KMS-11 (cell line): ENCODE measurements around the gene HTR2A.

Experiments used
- H2AFZ ChIP-seq: fragments of 200-600 bp; sonication (generic); 2 replicates; pipeline ENCODE4 v1.6.1; 2016; ENCODE audit warnings: antibody characterized with exemption, mixed run types, low read depth
- H3K27ac ChIP-seq: fragments of 200-600 bp; sonication (generic); 2 replicates; pipeline ENCODE4 v1.6.1; 2016; ENCODE audit warnings: mild to moderate bottlenecking, mixed run types
- H3K27me3 ChIP-seq: fragments of 200-600 bp; sonication (generic); 2 replicates; pipeline ENCODE4 v1.6.1; 2017; ENCODE audit warnings: mild to moderate bottlenecking, low read depth, mixed run types, moderate library complexity; ENCODE audit not compliant: insufficient read depth
- H3K36me3 ChIP-seq: fragments of 200-600 bp; sonication (generic); 2 replicates; pipeline ENCODE4 v1.6.1; 2017; ENCODE audit warnings: mild to moderate bottlenecking, mixed run types; ENCODE audit not compliant: insufficient read depth
- H3K4me1 ChIP-seq: fragments of 200-600 bp; sonication (generic); 2 replicates; pipeline ENCODE4 v1.6.1; 2016; ENCODE audit warnings: mild to moderate bottlenecking, low read depth, mixed run types; ENCODE audit not compliant: poor library complexity, severe bottlenecking
- H3K4me2 ChIP-seq: fragments of 200-600 bp; sonication (generic); 2 replicates; pipeline ENCODE4 v1.7.0; 2016; ENCODE audit warnings: mild to moderate bottlenecking, mixed run types
- H3K4me3 ChIP-seq: fragments of 200-600 bp; sonication (generic); IDR thresholded peaks from 2 replicates; pipeline ENCODE4 v1.6.1; 2017; ENCODE audit warnings: low read depth, low read length, mixed read lengths; ENCODE audit not compliant: insufficient read depth
- H3K79me2 ChIP-seq: fragments of 200-600 bp; sonication (generic); 2 replicates; pipeline ENCODE4 v1.6.1; 2016; ENCODE audit warnings: low read depth, mixed run types; ENCODE audit not compliant: insufficient read depth
- H3K9ac ChIP-seq: fragments of 200-600 bp; sonication (generic); 2 replicates; pipeline ENCODE4 v1.6.1; 2016; ENCODE audit warnings: mild to moderate bottlenecking, mixed run types
- H4K20me1 ChIP-seq: fragments of 200-600 bp; sonication (generic); 2 replicates; pipeline ENCODE4 v1.6.1; 2016; ENCODE audit warnings: mild to moderate bottlenecking, mixed run types; ENCODE audit not compliant: insufficient read depth
- CTCF ChIP-seq: fragments of 200-600 bp; sonication (generic); conservative IDR thresholded peaks from 2 replicates; pipeline ENCODE4 v1.6.1; 2017; ENCODE audit warnings: low read depth, mild to moderate bottlenecking, antibody characterized with exemption, low read length, moderate library complexity, mixed read lengths

Gene HTR2A

DNA sequence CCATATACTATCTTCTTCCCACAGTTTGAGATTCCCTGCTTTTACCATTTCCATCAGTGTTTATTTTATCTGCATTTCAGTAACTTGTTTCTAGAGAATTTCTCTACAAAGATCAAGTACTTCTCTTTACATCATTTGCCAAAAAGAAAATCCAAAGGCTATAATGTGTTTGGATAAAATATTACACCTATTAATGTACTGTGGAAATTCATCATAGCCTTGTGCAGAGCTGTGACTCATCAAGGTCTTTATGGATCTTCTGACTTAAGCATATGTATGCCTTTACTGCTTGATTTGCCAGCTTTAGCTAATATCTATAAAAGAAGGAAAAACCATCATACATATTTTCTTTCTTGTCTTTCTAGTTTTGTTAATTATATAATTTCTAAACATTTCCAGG lies 9.6 kb upstream of the HTR2A start:
- Histone ChIP-seq H3K36me3 (no peaks in the 10 kb centered on the region), H3K4me3 (no peak overlapping the region), H3K79me2 (no peaks in the 10 kb centered on the region), H3K27me3 (no peaks in the 10 kb centered on the region), H4K20me1 (no peaks in the 10 kb centered on the region), H2AFZ (no peak overlapping the region), H3K4me1 (no peaks in the 10 kb centered on the region), H3K9ac (no peak overlapping the region), H3K4me2 (no peak overlapping the region), H3K27ac (no peak overlapping the region)
- TF ChIP-seq CTCF, result no peak

GRCh38 chr13:46905249-46905648 lies 8.4 kb upstream of the HTR2A start:
- Histone ChIP-seq H3K27ac (no peak overlapping the region), H3K9ac (no peak overlapping the region), H3K79me2 (no peaks in the 10 kb centered on the region), H3K27me3 (no peaks in the 10 kb centered on the region), H3K4me1 (no peaks in the 10 kb centered on the region), H3K36me3 (no peaks in the 10 kb centered on the region), H3K4me3 (no peak overlapping the region), H4K20me1 (no peaks in the 10 kb centered on the region), H2AFZ (no peak overlapping the region), H3K4me2 (no peak overlapping the region)
- TF ChIP-seq CTCF, result no peak

DNA sequence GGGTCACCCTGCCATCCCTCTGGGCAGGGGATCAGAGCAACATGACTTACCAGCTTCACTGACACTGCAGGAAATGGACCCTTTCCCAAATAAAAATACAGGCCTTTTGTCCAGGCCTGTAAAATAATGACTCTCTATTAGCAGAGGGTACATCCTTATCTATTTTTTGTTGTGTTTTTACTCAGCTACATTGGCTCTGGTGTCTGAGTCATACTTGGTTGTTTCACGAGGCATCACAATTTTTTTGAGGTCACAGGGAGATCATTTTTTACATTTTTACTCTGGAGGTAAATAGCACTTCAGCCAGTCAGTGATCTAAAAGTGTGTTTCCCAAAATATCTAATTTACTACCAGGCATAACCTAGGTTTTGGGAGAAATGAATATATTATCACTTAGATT lies 6.9 kb upstream of the HTR2A start:
- Histone ChIP-seq H3K27ac (no peak overlapping the region), H3K36me3 (no peaks in the 10 kb centered on the region), H3K79me2 (no peaks in the 10 kb centered on the region), H3K4me2 (no peak overlapping the region), H3K27me3 (no peaks in the 10 kb centered on the region), H3K4me1 (no peaks in the 10 kb centered on the region), H3K9ac (no peak overlapping the region), H4K20me1 (no peaks in the 10 kb centered on the region), H3K4me3 (no peak overlapping the region), H2AFZ (no peak overlapping the region)
- no peak for TF ChIP-seq CTCF

DNA sequence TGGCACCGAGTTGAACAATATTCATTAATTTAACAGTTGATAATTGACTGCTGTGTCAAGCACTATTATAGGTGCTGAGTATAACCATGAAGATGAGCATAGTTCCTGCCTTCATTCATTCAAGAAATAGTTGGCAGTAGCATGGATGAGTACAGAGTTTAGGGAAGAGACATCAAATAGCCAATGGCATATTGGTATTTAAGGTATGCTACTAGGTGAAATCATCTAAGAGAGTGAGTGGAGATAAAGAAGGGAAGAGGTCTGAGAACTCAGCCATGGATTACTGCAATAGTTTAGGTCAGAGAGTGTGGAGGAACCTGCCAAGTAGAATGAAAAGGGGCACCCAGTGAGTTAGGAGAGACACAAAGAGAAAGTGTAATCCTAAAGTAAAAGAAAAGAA lies 4.9 kb upstream of the HTR2A start:
- Histone ChIP-seq H3K36me3 (no peaks in the 10 kb centered on the region), H3K4me3 (no peak overlapping the region), H2AFZ (no peak overlapping the region), H3K4me2 (no peak overlapping the region), H3K9ac (no peak overlapping the region), H4K20me1 (no peaks in the 10 kb centered on the region), H3K27ac (no peak overlapping the region), H3K4me1 (no peaks in the 10 kb centered on the region), H3K79me2 (no peaks in the 10 kb centered on the region), H3K27me3 (no peaks in the 10 kb centered on the region)
- no peak for TF ChIP-seq CTCF

DNA sequence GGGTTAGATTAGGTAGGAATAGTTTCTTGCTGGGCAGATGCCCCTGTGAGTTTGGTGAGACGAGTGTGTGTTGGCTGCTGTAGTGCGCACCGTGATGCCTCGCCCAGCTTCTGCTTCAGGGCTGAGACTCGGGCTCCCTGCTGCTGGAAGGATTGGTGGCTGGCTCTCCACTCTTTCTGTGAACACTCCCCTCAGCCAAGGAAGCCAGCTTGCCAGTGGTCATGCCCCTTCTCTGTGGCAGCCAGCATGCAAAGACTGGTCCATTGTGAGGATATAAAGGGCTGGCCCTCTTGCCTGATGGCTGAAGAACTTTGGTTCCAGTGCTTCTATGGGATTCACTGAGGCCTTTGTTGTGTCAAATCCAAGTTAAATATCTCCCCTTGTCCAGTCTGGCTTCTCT lies 2.9 kb upstream of the HTR2A start:
- no peak overlapping the region for H2AFZ ChIP-seq
- TF ChIP-seq CTCF, result no peak

More for the DNA sequence above, 2.9 kb upstream of the HTR2A start:
- Histone ChIP-seq H3K4me2 (no peak overlapping the region), H3K36me3 (no peaks in the 10 kb centered on the region), H3K4me1 (no peaks in the 10 kb centered on the region), H4K20me1 (no peaks in the 10 kb centered on the region), H3K27ac (no peak overlapping the region), H3K79me2 (no peaks in the 10 kb centered on the region), H3K4me3 (no peak overlapping the region), H3K9ac (no peak overlapping the region), H3K27me3 (no peaks in the 10 kb centered on the region)
